ENCODE data around the gene HOXB3. TPM values are rescaled to one million over a fixed set of nuclear protein-coding genes. Genes with fewer than 3 reads are reported as not detected.

Gene HOXB3
- total RNA-seq, 2 experiments from 2014 or later, result 1.4 to 2.0 TPM

DNA sequence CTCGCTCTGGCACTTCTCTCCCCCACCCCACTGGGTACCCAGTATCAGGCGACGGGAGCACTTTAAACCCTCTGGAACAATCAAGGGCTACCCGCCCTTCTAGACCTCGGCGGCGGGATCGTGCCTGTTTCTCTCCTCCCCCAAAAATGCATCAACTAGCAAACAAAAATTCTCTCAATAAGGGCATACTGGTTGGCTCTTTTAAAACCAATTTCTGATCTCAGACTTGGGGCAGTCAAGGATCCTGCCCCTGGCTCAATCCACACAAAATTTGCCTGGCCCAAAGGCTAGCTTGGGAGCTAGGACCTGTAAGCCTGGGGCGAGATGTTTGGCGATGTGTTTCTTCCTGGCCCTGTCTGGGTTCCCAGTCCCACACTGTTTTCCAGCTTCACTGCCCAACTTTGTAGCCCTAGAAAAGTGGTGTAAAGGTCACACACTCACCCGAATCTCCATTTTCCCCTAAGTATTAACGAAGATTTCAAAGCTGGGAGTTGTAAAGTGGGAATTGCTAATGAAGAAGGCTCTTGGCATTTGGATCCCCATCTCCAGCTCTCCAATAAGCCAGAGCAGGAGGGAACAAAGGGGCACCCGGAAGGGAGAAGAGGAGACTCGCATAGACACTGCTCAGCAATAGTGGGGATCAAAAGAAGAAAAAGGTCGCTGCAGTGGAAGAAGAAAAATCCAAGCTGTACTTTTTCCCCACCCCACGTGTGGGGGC, 30.8 kb downstream of the HOXB3 start:
- POLR2A ChIA-PET, result interaction anchor here (0.9 kb wide), 1 partner anchor 10 kb away, joined by 3 read pairs; no protein-coding TSS in a partner anchor
- intact Hi-C loops (cut with micrococcal nuclease), result no loop called here
- TF ChIP-seq, protein P1, sequence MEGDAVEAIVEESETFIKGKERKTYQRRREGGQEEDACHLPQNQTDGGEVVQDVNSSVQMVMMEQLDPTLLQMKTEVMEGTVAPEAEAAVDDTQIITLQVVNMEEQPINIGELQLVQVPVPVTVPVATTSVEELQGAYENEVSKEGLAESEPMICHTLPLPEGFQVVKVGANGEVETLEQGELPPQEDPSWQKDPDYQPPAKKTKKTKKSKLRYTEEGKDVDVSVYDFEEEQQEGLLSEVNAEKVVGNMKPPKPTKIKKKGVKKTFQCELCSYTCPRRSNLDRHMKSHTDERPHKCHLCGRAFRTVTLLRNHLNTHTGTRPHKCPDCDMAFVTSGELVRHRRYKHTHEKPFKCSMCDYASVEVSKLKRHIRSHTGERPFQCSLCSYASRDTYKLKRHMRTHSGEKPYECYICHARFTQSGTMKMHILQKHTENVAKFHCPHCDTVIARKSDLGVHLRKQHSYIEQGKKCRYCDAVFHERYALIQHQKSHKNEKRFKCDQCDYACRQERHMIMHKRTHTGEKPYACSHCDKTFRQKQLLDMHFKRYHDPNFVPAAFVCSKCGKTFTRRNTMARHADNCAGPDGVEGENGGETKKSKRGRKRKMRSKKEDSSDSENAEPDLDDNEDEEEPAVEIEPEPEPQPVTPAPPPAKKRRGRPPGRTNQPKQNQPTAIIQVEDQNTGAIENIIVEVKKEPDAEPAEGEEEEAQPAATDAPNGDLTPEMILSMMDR (IDR thresholded peaks at IDR 0.05), result no peak
- no peaks in the 10 kb centered on the region for H3K9me3 Mint-ChIP-seq
- CTCF ChIA-PET, result no interaction called here
- H3K27ac Mint-ChIP-seq, result no peak overlapping the region
- peaks cover 1% of the 10 kb centered on the region for H3K27me3 Mint-ChIP-seq
- DNase-seq (no peak), ATAC-seq (no peak)
- peaks cover 7% of the 10 kb centered on the region for H3K4me1 Mint-ChIP-seq (ENCODE audit: low read depth)
- no peaks in the 10 kb centered on the region for H3K36me3 Mint-ChIP-seq (ENCODE audit: low read depth)
- no peak overlapping the region for H3K4me3 Mint-ChIP-seq

DNA sequence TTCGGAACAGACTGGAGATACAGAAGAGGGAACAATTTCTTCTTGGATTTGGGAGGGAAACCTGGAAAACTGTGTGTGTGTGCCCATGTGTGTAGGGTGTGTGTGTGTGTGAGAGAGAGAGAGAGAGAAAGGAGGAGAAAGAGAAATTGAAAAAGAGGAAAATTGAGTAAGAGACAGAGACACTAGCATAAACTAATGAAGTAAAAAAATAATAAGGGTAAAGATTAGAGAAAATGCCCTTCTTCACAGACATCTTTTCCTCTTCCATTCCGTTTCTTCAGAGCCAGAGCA, 31.3 kb downstream of the HOXB3 start:
- no peak for ATAC-seq
- TF ChIP-seq, protein P1 (IDR thresholded peaks at IDR 0.05), result no peak
- H3K9me3 Mint-ChIP-seq, result no peaks in the 10 kb centered on the region
- CTCF ChIA-PET, result no interaction called here
- DNase-seq, result no peak
- POLR2A ChIA-PET, result interaction anchor here (0.9 kb wide), 1 partner anchor 10 kb away, joined by 3 read pairs; no protein-coding TSS in a partner anchor
- no peak overlapping the region for H3K27ac Mint-ChIP-seq
- intact Hi-C loops (cut with micrococcal nuclease), result no loop called here
- H3K4me3 Mint-ChIP-seq, result no peak overlapping the region
- H3K4me1 Mint-ChIP-seq (ENCODE audit: low read depth), result peaks cover 7% of the 10 kb centered on the region
- peaks cover 1% of the 10 kb centered on the region for H3K27me3 Mint-ChIP-seq
- no peaks in the 10 kb centered on the region for H3K36me3 Mint-ChIP-seq (ENCODE audit: low read depth)

DNA sequence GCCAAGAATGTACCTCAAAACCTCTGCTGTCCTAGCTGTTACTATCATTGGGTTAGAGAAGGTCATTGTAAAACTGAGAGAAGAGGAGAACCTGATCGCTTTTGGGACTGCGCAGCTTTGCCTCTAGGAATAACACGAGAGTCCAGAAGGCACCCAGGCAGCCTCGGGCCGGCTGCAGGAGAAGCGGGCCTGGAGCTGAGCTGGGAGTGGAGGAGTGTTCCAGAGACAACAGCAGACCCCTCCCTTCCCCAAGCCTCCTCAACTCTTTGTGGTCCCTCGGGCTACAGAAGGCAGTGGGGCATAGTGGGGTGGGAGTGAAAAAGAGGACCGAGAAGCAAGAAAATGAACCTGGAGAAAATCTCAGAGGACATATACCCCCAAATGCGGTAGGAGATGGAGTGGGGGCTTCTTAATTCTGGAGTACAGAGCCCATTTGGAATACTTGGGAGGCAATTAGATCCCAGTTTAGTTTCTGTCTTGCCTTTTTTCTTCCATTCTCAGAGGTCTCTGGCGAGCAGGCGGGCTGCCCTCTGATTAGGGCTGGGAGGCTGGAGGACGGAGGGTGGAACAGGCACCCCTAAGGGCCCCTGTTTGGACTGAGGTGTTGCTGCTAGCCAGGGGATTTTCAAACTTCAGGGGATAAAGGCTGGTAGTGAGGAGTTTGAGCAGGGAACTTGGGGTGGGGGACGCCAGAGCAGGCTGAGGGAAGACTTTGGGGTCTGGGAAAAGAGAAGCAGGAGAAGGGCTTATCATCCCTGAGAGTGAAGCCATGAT, 31.8 kb downstream of the HOXB3 start:
- no peaks in the 10 kb centered on the region for H3K9me3 Mint-ChIP-seq
- POLR2A ChIA-PET, result no interaction called here
- H3K36me3 Mint-ChIP-seq (ENCODE audit: low read depth), result no peaks in the 10 kb centered on the region
- ATAC-seq (no peak), DNase-seq (no peak)
- H3K27me3 Mint-ChIP-seq, result peaks cover 1% of the 10 kb centered on the region
- TF ChIP-seq, protein P1 (IDR thresholded peaks at IDR 0.05), result no peak
- no peak overlapping the region for H3K4me3 Mint-ChIP-seq
- H3K27ac Mint-ChIP-seq, result no peak overlapping the region
- H3K4me1 Mint-ChIP-seq (ENCODE audit: low read depth), result peaks cover 7% of the 10 kb centered on the region
- intact Hi-C loops (cut with micrococcal nuclease), result no loop called here
- CTCF ChIA-PET, result interaction anchor here (1.5 kb wide), 1 partner anchor 65 kb away, joined by 6 read pairs; no protein-coding TSS in a partner anchor

DNA sequence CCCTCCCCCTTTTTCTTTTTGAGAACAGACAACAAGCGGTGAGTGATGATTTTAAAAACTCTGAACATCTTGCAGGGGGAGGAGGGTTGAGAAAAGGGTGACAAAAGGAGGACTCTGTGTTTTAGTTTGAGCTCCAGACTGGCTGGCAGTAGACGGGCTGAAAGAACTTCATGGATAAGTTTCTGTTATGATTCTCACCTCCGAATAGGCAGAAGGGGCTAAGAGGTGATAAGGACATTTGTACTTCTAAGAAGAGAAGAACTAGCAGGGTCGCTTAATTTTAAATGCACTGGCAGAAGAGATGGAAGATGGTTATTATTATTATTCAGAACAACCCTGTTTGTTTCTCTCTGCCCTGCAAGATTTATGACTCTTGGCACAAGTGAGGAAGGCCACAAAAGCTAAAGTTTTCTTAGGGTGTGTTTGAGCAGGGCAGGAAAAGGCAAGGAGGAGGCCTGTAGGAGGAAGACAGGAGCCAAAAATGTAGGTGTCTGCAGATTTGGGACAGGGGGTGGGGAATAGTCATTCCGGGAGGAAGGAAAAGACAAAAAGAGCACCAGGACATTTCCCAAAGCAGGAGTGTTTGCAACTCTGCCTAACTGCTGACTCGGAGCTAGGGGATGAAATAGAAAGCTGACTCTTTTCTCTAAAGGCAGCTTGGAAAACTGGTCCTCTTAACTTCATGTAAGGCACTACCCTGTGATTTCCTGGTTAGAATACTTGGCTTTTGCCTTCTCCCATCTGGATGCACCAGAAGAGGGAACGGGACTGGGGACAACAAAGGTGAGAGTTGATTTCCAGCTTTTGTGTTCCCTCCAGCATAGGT, 33.3 kb downstream of the HOXB3 start:
- no peaks in the 10 kb centered on the region for H3K36me3 Mint-ChIP-seq (ENCODE audit: low read depth)
- CTCF ChIA-PET, result interaction anchor here (0.8 to 1.5 kb wide), 6 partner anchors 10 to 65 kb away, joined by 3 to 6 read pairs (median 3); no protein-coding TSS in a partner anchor
- peaks cover 6% of the 10 kb centered on the region for H3K4me1 Mint-ChIP-seq (ENCODE audit: low read depth)
- no peak overlapping the region for H3K4me3 Mint-ChIP-seq
- POLR2A ChIA-PET, result interaction anchor here (0.7 to 0.9 kb wide), 3 partner anchors 15 to 208 kb away, joined by 3 read pairs; partner anchors contain the start of gene HOXB4
- peaks cover 1% of the 10 kb centered on the region for H3K27me3 Mint-ChIP-seq
- intact Hi-C loops (cut with micrococcal nuclease), result no loop called here
- no peaks in the 10 kb centered on the region for H3K9me3 Mint-ChIP-seq
- ATAC-seq, result no peak
- TF ChIP-seq, protein P1 (IDR thresholded peaks at IDR 0.05), result no peak
- H3K27ac Mint-ChIP-seq, result no peak overlapping the region
- no peak for DNase-seq
